ENCODE measurements around the gene ADAM19.

DNA sequence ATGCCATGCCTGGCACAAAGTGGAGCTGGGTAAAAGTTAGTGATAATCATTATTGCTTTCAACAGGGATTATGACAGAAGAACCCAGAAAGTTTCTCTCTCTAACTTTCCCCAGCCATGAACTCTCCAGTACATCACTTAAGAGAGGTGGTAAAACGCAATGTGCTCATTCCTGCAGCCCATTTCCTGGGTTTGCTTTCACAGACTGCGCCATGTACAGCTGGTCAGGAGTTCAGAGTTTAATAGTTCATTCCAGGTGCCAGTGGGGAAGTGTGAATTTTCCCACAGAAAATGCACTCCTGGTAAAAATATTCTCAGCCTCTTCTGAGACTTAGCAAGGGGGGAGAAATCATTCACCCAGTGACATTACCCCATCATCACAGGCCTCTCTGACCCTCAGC is 35.5 kb downstream of the ADAM19 start:
- TF ChIP-seq, protein P1, sequence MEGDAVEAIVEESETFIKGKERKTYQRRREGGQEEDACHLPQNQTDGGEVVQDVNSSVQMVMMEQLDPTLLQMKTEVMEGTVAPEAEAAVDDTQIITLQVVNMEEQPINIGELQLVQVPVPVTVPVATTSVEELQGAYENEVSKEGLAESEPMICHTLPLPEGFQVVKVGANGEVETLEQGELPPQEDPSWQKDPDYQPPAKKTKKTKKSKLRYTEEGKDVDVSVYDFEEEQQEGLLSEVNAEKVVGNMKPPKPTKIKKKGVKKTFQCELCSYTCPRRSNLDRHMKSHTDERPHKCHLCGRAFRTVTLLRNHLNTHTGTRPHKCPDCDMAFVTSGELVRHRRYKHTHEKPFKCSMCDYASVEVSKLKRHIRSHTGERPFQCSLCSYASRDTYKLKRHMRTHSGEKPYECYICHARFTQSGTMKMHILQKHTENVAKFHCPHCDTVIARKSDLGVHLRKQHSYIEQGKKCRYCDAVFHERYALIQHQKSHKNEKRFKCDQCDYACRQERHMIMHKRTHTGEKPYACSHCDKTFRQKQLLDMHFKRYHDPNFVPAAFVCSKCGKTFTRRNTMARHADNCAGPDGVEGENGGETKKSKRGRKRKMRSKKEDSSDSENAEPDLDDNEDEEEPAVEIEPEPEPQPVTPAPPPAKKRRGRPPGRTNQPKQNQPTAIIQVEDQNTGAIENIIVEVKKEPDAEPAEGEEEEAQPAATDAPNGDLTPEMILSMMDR (IDR thresholded peaks at IDR 0.05) = no peak
- TF ChIP-seq POLR2A (IDR thresholded peaks at IDR 0.05) (no peak), EP300 (IDR thresholded peaks at IDR 0.05; ENCODE audit: low read depth) (no peak), POLR2AphosphoS5 (IDR thresholded peaks at IDR 0.05) (no peak)
